Skeletal muscle tissue (tissue), 4 donors: Measurements from ENCODE around the gene SLC43A1. TPM values are rescaled to one million over a fixed set of nuclear protein-coding genes. Genes with fewer than 3 reads are reported as not detected.
"Not testable (repeated sequence)": the region's sequence is repeated elsewhere in the genome, so short reads cannot be mapped to it uniquely, and the experiment has no call there.

ENCODE experiments used
- H3K27ac ChIP-seq: one replicate; pipeline ENCODE4 v1.7.0; 2013; ENCODE audit warnings: mild to moderate bottlenecking, low read depth, low read length, inconsistent platforms
- H3K27me3 ChIP-seq, 3 donors: one replicate each; pipeline ENCODE4 v1.7.0; 2013; ENCODE audit warnings: low read length in 3 of 3; ENCODE audit not compliant: control insufficient read depth in 3 of 3, insufficient read depth in 3 of 3
- H3K36me3 ChIP-seq, 3 donors: one replicate each; pipeline ENCODE4 v1.7.0; 2013; ENCODE audit warnings: low read length in 3 of 3; ENCODE audit not compliant: control insufficient read depth in 3 of 3, insufficient read depth in 3 of 3
- H3K4me1 ChIP-seq, 3 donors: one replicate each; pipeline ENCODE4 v1.7.0; 2013; ENCODE audit warnings: low read length in 3 of 3, mild to moderate bottlenecking in 3 of 3; ENCODE audit not compliant: control insufficient read depth in 3 of 3, insufficient read depth in 3 of 3
- H3K4me3 ChIP-seq, 3 donors: one replicate each; pipeline ENCODE4 v1.7.0; 2013; ENCODE audit warnings: low read length in 3 of 3
- H3K9ac ChIP-seq, 3 donors: one replicate each; pipeline ENCODE4 v1.7.0; 2013; ENCODE audit warnings: low read length in 3 of 3, mild to moderate bottlenecking in 3 of 3, moderate library complexity in 2 of 3, low read depth in 1 of 3
- H3K9me3 ChIP-seq, 3 donors: one replicate each; pipeline ENCODE4 v1.7.0; 2013; ENCODE audit warnings: low read length in 3 of 3; ENCODE audit not compliant: control insufficient read depth in 3 of 3
- total RNA-seq: library from RNA; depleted of rRNA; stranded (reverse); fragments of >200 nt; gene quantifications from one replicate; pipeline ENCODE4 v1.2.3, GENCODE V29; 2014
- donor health status: Osteomylitis.

Gene SLC43A1
- total RNA-seq, 1 donor from 2014 or later: 18.3 TPM

- peaks cover 15 to 57% (median 30%) of the 10 kb centered on the region in 3 donors for H3K36me3 ChIP-seq
- H3K27ac ChIP-seq: no peak overlapping the region
- no peaks in the 10 kb centered on the region for H3K9me3 ChIP-seq
- no peaks in the 10 kb centered on the region for H3K27me3 ChIP-seq
- peaks cover 7 to 43% (median 35%) of the 10 kb centered on the region in 3 donors for H3K4me1 ChIP-seq
- H3K4me3 ChIP-seq: no peak overlapping the region
- H3K9ac ChIP-seq: no peak overlapping the region
Observed at GRCh38 chr11:57546451-57546850, 30.9 kb upstream of the SLC43A1 start.

- Histone ChIP-seq H3K4me3 (no peak overlapping the region), H3K27ac (no peak overlapping the region)
Observed at GRCh38 chr11:57545883-57546282, 30.4 kb upstream of the SLC43A1 start.

GRCh38 chr11:57544566-57544965 lies 29.1 kb upstream of the SLC43A1 start:
- peaks cover 7 to 43% (median 15%) of the 10 kb centered on the region in 3 donors for H3K36me3 ChIP-seq
- H3K27ac ChIP-seq: no peak overlapping the region

More at GRCh38 chr11:57545883-57546282, 30.4 kb upstream of the SLC43A1 start:
- H3K4me1 ChIP-seq: peaks cover 13 to 49% (median 37%) of the 10 kb centered on the region in 3 donors
- H3K36me3 ChIP-seq: peaks cover 12 to 54% (median 27%) of the 10 kb centered on the region in 3 donors
- H3K9ac ChIP-seq: peak overlapping the region in 1 of 3 donors; percentile 16
- H3K27me3 ChIP-seq: no peaks in the 10 kb centered on the region
- no peaks in the 10 kb centered on the region for H3K9me3 ChIP-seq

GRCh38 chr11:57543593-57543992 lies 28.1 kb upstream of the SLC43A1 start:
- Histone ChIP-seq H3K9ac (peak overlapping the region in 1 of 3 donors; percentile 50), H3K4me1 (peaks cover 17 to 63% (median 49%) of the 10 kb centered on the region in 3 donors), H3K27ac (peak overlapping the region; percentile 91)

More at GRCh38 chr11:57544566-57544965, 29.1 kb upstream of the SLC43A1 start:
- Histone ChIP-seq H3K4me3 (no peak overlapping the region), H3K4me1 (peaks cover 14 to 55% (median 42%) of the 10 kb centered on the region in 3 donors), H3K9ac (no peak overlapping the region), H3K27me3 (no peaks in the 10 kb centered on the region), H3K9me3 (no peaks in the 10 kb centered on the region)

DNA sequence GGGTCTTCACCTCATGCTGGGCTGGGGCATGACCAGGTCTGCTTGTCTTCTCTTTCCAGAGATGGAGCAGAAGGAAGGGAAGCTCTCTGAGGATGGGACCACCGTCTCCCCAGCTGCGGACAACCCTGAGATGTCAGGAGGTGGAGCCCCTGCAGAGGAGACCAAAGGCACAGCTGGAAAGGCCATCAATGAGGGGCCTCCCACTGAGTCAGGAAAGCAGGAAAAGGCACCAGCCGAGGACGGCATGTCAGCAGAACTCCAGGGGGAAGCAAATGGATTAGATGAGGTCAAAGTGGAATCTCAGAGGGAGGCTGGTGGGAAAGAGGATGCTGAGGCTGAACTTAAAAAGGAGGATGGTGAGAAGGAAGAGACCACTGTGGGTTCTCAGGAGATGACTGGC lies 27.1 kb upstream of the SLC43A1 start:
- Histone ChIP-seq H3K4me1 (peaks cover 17 to 70% (median 47%) of the 10 kb centered on the region in 3 donors), H3K4me3 (no peak overlapping the region), H3K9me3 (no peaks in the 10 kb centered on the region), H3K9ac (peak overlapping the region in 1 of 3 donors; percentile 33), H3K27me3 (no peaks in the 10 kb centered on the region), H3K27ac (peak overlapping the region; percentile 91), H3K36me3 (peaks cover 4 to 34% (median 8%) of the 10 kb centered on the region in 3 donors)

More at GRCh38 chr11:57543593-57543992, 28.1 kb upstream of the SLC43A1 start:
- Histone ChIP-seq H3K27me3 (no peaks in the 10 kb centered on the region), H3K36me3 (peaks cover 5 to 40% (median 14%) of the 10 kb centered on the region in 3 donors), H3K4me3 (peak overlapping the region in 1 of 3 donors; percentile 13), H3K9me3 (no peaks in the 10 kb centered on the region)

DNA sequence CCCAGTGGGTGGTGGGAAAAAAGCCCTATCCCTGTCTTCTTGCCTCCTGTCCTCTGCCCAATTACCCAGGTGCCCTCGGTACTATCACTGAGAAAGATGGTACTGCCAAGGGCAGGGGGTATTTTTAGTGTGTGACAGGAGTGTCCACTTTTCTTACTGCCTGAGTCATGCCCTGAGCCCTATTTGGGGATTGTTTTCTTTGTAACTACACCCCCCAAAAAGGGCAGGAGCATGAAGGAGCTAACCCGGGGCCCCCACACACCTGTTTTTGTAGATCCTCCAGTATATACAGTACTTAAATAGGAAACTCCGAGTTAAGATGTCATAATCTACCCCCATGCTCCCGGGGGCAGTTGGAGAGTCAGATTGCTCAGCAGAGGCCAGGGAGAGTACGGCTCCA lies 25.7 kb upstream of the SLC43A1 start:
- Histone ChIP-seq H3K36me3 (peaks cover 0 to 21% (median 2%) of the 10 kb centered on the region in 3 donors), H3K4me3 (peak overlapping the region in 1 of 3 donors; percentile 55), H3K9ac (peak overlapping the region; percentile 41 to 69 (median 47)), H3K4me1 (peaks cover 17 to 71% (median 46%) of the 10 kb centered on the region in 3 donors), H3K27me3 (no peaks in the 10 kb centered on the region), H3K27ac (peak overlapping the region; percentile 91), H3K9me3 (no peaks in the 10 kb centered on the region)

DNA sequence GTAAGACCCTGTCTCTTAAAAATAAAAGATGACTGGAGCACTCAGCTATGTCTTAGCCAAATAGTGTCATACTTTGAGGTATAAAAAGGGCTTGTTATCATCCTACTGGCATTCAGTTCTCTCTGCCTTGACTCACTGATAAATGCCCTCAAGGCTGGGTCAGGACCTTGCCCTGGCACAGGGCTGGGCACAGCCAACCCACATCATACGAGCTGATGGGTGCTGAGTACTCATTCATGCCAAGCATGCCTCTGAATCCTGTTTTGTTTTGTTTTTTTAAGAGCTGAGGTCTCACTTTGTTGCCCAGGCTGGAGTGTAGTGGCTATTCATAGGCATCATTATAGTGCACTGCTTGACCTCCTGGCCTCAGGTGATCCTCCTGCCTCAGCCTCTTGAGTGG lies 23.8 kb upstream of the SLC43A1 start:
- peak overlapping the region; percentile 91 for H3K27ac ChIP-seq
- H3K9me3 ChIP-seq: no peaks in the 10 kb centered on the region
- peak overlapping the region in 2 of 3 donors; percentile 56 to 83 for H3K4me3 ChIP-seq

DNA sequence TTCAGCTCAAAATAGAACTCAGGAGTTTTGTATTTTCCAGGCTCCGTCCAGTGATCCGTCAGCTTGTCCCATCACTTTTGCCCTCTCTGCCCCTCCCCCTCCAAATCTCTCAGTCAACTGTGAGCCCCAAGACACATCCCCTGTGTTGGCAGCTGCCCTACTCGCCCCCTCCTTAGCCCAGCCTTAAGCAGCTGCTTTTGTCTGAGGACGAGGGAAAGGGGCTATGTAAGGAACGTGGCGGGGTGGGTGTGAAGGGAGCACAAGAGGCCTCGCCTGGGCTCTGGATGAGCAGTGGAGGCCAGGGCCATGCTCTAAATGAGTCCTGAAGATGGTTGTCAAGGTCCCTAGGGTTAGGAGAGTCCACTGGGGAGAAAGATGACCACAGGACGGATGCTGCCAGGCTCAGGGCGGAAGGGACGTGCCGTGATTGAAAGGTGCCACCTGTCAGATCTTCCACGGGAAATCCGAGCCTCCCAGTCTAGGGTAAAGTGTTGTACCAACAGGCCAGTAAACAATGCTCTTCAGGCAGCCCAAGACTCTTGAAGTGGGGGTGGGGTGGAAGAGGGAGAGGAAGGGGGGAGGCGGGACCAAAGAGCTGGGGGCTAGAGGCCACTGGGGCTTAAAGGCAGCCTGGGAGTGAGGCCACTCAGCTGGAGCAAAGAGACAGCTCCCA lies 21.6 kb upstream of the SLC43A1 start, which contains the start of gene SMTNL1:
SMTNL1 (plus strand) TSS at position 649 of the 673 bp plus-strand sequence. CDS start 5,048 bp downstream, outside the sequence.
- Histone ChIP-seq H3K27me3 (no peaks in the 10 kb centered on the region), H3K9ac (peak within 1 kb of the TSS; percentile 82 to 93 (median 87)), H3K4me3 (peak within 1 kb of the TSS; percentile 56 to 83 (median 62)), H3K9me3 (no peaks in the 10 kb centered on the region), H3K36me3 (no peaks in the 10 kb centered on the region), H3K27ac (peak within 1 kb of the TSS; percentile 91), H3K4me1 (peaks cover 14 to 42% (median 24%) of the 10 kb centered on the region in 3 donors)

More for the DNA sequence above, 23.8 kb upstream of the SLC43A1 start:
- peak overlapping the region in 2 of 3 donors; percentile 65 to 93 for H3K9ac ChIP-seq
- H3K27me3 ChIP-seq: no peaks in the 10 kb centered on the region
- H3K36me3 ChIP-seq: peaks cover 0 to 15% (median under 1%) of the 10 kb centered on the region in 3 donors
- H3K4me1 ChIP-seq: peaks cover 17 to 64% (median 42%) of the 10 kb centered on the region in 3 donors

DNA sequence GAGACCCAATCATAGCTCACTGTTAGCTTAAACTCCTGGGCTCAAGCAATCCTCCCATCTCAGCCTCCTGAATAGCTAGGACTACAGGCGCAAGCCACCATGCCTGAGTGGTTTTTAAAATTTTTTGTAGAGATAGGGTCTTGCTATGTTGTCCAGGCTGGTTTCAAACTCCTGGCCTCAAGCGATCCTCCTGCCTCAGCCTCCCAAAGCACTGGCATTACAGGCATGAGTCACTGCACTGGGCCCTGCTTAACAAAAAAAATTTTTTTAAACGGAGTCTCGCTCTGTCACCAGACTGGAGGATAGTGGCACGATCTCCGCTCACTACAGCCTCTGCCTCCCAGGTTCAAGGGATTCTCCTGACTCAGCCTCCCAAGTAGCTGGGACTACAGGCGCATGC lies 18.9 kb upstream of the SLC43A1 start:
- H3K27ac ChIP-seq, H3K9me3 ChIP-seq, H3K4me3 ChIP-seq, H3K9ac ChIP-seq, H3K27me3 ChIP-seq, H3K36me3 ChIP-seq: not testable (repeated sequence)
- peaks cover 15 to 36% (median 18%) of the 10 kb centered on the region in 3 donors for H3K4me1 ChIP-seq
